Liver (tissue), 3 donors: ENCODE data around the gene CD300E.

ENCODE experiments used
- CTCF ChIP-seq: fragments of 150-350 bp; IDR thresholded peaks from 2 replicates; pipeline ENCODE4 v1.5.1; 2017; ENCODE audit warnings: improper control_type of control experiment, low read depth, low read length; ENCODE audit not compliant: missing input control
- RAD21 ChIP-seq, 2 donors: IDR thresholded peaks; 2 replicates each; pipeline ENCODE4 v1.6.1; 2016; ENCODE audit warnings: antibody characterized with exemption in 2 of 2, mild to moderate bottlenecking in 2 of 2
- donor health status: healthy.
- donor health status: healthy.

DNA sequence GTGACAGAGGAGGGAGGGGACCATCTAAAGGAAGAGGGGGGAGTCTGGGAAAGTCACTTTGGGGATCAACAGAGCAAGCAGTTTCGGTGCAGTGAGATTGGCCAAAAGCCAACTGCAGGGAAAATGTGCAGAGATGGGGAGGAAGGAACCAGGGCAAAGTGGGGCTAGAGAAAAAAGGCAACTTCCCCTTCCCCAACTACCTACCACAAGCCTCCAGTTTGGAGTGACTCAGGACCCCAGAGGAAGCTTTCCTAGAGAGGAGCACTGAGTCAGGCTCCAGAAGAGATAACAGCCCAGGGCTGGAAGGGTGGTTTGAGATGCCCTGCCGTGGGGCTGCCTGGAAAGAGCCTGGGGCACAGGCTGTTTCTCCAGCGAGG is 24.5 kb downstream of the CD300E start:
- TF ChIP-seq CTCF, result no peak
- TF ChIP-seq RAD21 (IDR thresholded peaks at IDR 0.05), result no peak
